Upper lobe of left lung (tissue), 4 donors: ENCODE results near the gene PTPRG.

ENCODE experiments used
- CTCF ChIP-seq, 6 experiments: fragments of 450-650 bp in 4 of 6; fragments of 200-600 bp in 2 of 6; sonication (generic) in 2 of 6; IDR thresholded peaks; one replicate each; pipeline ENCODE4 v1.5.1; 2016 to 2019; ENCODE audit warnings: antibody characterized with exemption in 6 of 6
- POLR2A ChIP-seq, 4 donors: fragments of 450-650 bp; IDR thresholded peaks; one replicate each; pipeline ENCODE4 v1.5.1; 2016 to 2017; ENCODE audit warnings: antibody characterized with exemption in 4 of 4, mild to moderate bottlenecking in 2 of 4

- TF ChIP-seq CTCF (IDR thresholded peaks at IDR 0.05) (no peak), POLR2A (IDR thresholded peaks at IDR 0.05) (no peak)
These were observed 11.5 kb downstream of the PTPRG start for GRCh38 chr3:61572879-61573278.
